Hematopoietic multipotent progenitor cell treated with erythropoietin and hydrocortisone succinate and interleukin-3 and kit ligand, for 15 days (in vitro differentiated cells): ENCODE data around the gene BICD1.

Experiments
- DNase-seq: peaks from one replicate; pipeline ENCODE4 v3.0.0-alpha.2; 2015; ENCODE audit warnings: low spot score

Gene BICD1

GRCh38 chr12:32104572-32105355, 1.9 kb upstream of the BICD1 start:
- no peak for DNase-seq

GRCh38 chr12:32105986-32106516, 596 bp upstream of the BICD1 start:
- no peak for DNase-seq

- DNase-seq = no peak
Measured at GRCh38 chr12:32107359-32108267, 966 bp downstream of the BICD1 start.

GRCh38 chr12:32108787-32109186, 2.1 kb downstream of the BICD1 start:
- no peak for DNase-seq

- no peak for DNase-seq
Measured at GRCh38 chr12:32110417-32110816, 3.8 kb downstream of the BICD1 start.

- no peak for DNase-seq
Measured at GRCh38 chr12:32110942-32111341, 4.3 kb downstream of the BICD1 start.

- DNase-seq = no peak
Measured at GRCh38 chr12:32115404-32116104, 8.9 kb downstream of the BICD1 start.

GRCh38 chr12:32116897-32117296, 10.2 kb downstream of the BICD1 start:
- no peak for DNase-seq

- no peak for DNase-seq
Measured at GRCh38 chr12:32117316-32117715, 10.7 kb downstream of the BICD1 start.

- DNase-seq = no peak
Measured at GRCh38 chr12:32118806-32119205, 12.2 kb downstream of the BICD1 start.

- no peak for DNase-seq
Measured at GRCh38 chr12:32120419-32120818, 13.8 kb downstream of the BICD1 start.

- DNase-seq = no peak
Measured at GRCh38 chr12:32124637-32125036, 18.0 kb downstream of the BICD1 start.

- DNase-seq = no peak
Measured at GRCh38 chr12:32125455-32126084, 18.9 kb downstream of the BICD1 start.

GRCh38 chr12:32126720-32127119, 20.1 kb downstream of the BICD1 start:
- no peak for DNase-seq

GRCh38 chr12:32131666-32132065, 25.0 kb downstream of the BICD1 start:
- no peak for DNase-seq

- DNase-seq = no peak
Measured at GRCh38 chr12:32134101-32134888, 27.6 kb downstream of the BICD1 start.

- DNase-seq = no peak
Measured at GRCh38 chr12:32135967-32136366, 29.3 kb downstream of the BICD1 start.

GRCh38 chr12:32136404-32136803, 29.8 kb downstream of the BICD1 start:
- DNase-seq = no peak

- no peak for DNase-seq
Measured at GRCh38 chr12:32139064-32139421, 32.4 kb downstream of the BICD1 start.

- DNase-seq = no peak
Measured at GRCh38 chr12:32140877-32141276, 34.2 kb downstream of the BICD1 start.

GRCh38 chr12:32145096-32145495, 38.4 kb downstream of the BICD1 start:
- no peak for DNase-seq
